HepG2 (cell line): Measurements from ENCODE around the gene HOMEZ. TPM values are rescaled to one million over a fixed set of nuclear protein-coding genes. Genes with fewer than 3 reads are reported as not detected.
A peak's percentile ranks its signal among the peaks of the same experiment; 100 is the strongest.

Experiments used
- ATF4 ChIP-seq, 2 experiments: fragments of 450-650 bp in 1 of 2; sonication (generic) in 1 of 2; formaldehyde crosslinking; IDR thresholded peaks; 2 replicates each; pipeline versions ENCODE4 v1.5.0 to v1.8.0; 2020 to 2022; ENCODE audit warnings: mild to moderate bottlenecking in 1 of 2, missing genetic modification reagents in 1 of 2
- CENPX ChIP-seq: sonication (generic); formaldehyde crosslinking; IDR thresholded peaks from 2 replicates; pipeline ENCODE4 v1.9.0; 2021; ENCODE audit warnings: mild to moderate bottlenecking, missing genetic modification reagents, moderate library complexity
- DZIP1 ChIP-seq: sonication (generic); formaldehyde crosslinking; IDR thresholded peaks from 2 replicates; pipeline ENCODE4 v1.5.0; 2020; ENCODE audit warnings: mild to moderate bottlenecking, missing genetic modification reagents
- ETV5 ChIP-seq: IDR thresholded peaks from 2 replicates; pipeline ENCODE4 v1.6.1; 2018; ENCODE audit warnings: missing biosample characterization, missing genetic modification reagents, inconsistent platforms, borderline replicate concordance
- FUBP1 ChIP-seq: sonication (generic); formaldehyde crosslinking; IDR thresholded peaks from 2 replicates; pipeline ENCODE4 v1.5.1; 2020; ENCODE audit warnings: missing genetic modification reagents, mild to moderate bottlenecking, borderline replicate concordance
- GTF2F1 ChIP-seq: fragments of 150-350 bp; IDR thresholded peaks from 2 replicates; pipeline ENCODE4 v1.6.1; 2014; ENCODE audit warnings: low read length
- HES4 ChIP-seq: sonication (generic); formaldehyde crosslinking; IDR thresholded peaks from 2 replicates; pipeline ENCODE4 v1.9.0; 2021; ENCODE audit warnings: mild to moderate bottlenecking, missing genetic modification reagents, borderline replicate concordance
- MTA3 ChIP-seq: sonication (generic); formaldehyde crosslinking; IDR thresholded peaks from 2 replicates; pipeline ENCODE4 v1.4.0; 2020; ENCODE audit warnings: missing genetic modification reagents
- NAIF1 ChIP-seq: sonication (generic); formaldehyde crosslinking; IDR thresholded peaks from 2 replicates; pipeline ENCODE4 v1.5.0; 2020; ENCODE audit warnings: mild to moderate bottlenecking, missing genetic modification reagents, borderline replicate concordance
- REXO4 ChIP-seq: sonication (generic); formaldehyde crosslinking; IDR thresholded peaks from 2 replicates; pipeline ENCODE4 v1.8.0; 2022; ENCODE audit warnings: missing genetic modification reagents, mild to moderate bottlenecking, borderline replicate concordance
- SALL1 ChIP-seq: sonication (generic); formaldehyde crosslinking; IDR thresholded peaks from 2 replicates; pipeline ENCODE4 v1.8.0; 2022; ENCODE audit warnings: mild to moderate bottlenecking, missing genetic modification reagents
- SMAD1 ChIP-seq: sonication (generic); formaldehyde crosslinking; IDR thresholded peaks from 2 replicates; pipeline ENCODE4 v1.4.0; 2020; ENCODE audit warnings: missing genetic modification reagents, low read depth, mild to moderate bottlenecking, borderline replicate concordance
- THRA ChIP-seq: sonication (generic); formaldehyde crosslinking; IDR thresholded peaks from 2 replicates; pipeline ENCODE4 v1.4.0; 2020; ENCODE audit warnings: missing genetic modification reagents, borderline replicate concordance
- ZMYM2 ChIP-seq: sonication (generic); formaldehyde crosslinking; IDR thresholded peaks from 2 replicates; pipeline ENCODE4 v1.8.0; 2022; ENCODE audit warnings: mild to moderate bottlenecking, missing genetic modification reagents
- ZNF101 ChIP-seq: sonication (generic); formaldehyde crosslinking; IDR thresholded peaks from 2 replicates; pipeline ENCODE4 v1.4.0; 2020; ENCODE audit warnings: mild to moderate bottlenecking, low read depth, missing genetic modification reagents, borderline replicate concordance
- ZNF275 ChIP-seq: sonication (generic); formaldehyde crosslinking; IDR thresholded peaks from 2 replicates; pipeline ENCODE4 v1.8.0; 2022; ENCODE audit warnings: missing genetic modification reagents, mild to moderate bottlenecking, inconsistent platforms, borderline replicate concordance
- ZNF501 ChIP-seq: sonication (generic); formaldehyde crosslinking; IDR thresholded peaks from 2 replicates; pipeline ENCODE4 v1.5.1; 2020; ENCODE audit warnings: mild to moderate bottlenecking, moderate library complexity, missing genetic modification reagents
- ZNF777 ChIP-seq: sonication (generic); formaldehyde crosslinking; IDR thresholded peaks from 2 replicates; pipeline ENCODE4 v1.4.0; 2020; ENCODE audit warnings: missing genetic modification reagents
- polyA plus RNA-seq, 8 experiments: library from polyadenylated mRNA; depleted of rRNA in 3 of 8; stranded (reverse) in 7 of 8; unstranded in 1 of 8; fragments of >200 nt; fragmentation: Illumina TruSeq in 4 of 8; extraction: Trizol in 4 of 8; gene quantifications; 2 replicates each; pipeline versions ENCODE4 v1.2.1 to v1.2.3, GENCODE V29; 2011 to 2016; ENCODE audit warnings: low read depth in 4 of 8, missing spikeins in 1 of 8, mixed read lengths in 1 of 8; ENCODE audit not compliant: insufficient read depth in 1 of 8
- total RNA-seq, 5 experiments: library from RNA; depleted of rRNA; stranded (reverse); fragments of >200 nt; fragmentation: Illumina TruSeq; extraction: Trizol; gene quantifications; 2 replicates each; pipeline ENCODE4 v1.2.3, GENCODE V29; 2016; ENCODE audit warnings: low read depth in 1 of 5

The HOMEZ gene
- total and polyA plus RNA-seq, 2 of the 13 experiments (the other 11 are each of a cell fraction or from before 2014, with no cell fraction given) = 14.5 to 31.8 TPM

GRCh38 chr14:23301288-23301968 lies 15.5 kb upstream of the HOMEZ start (continued):
- TF ChIP-seq SMAD1 = 0 out of 2 replicates have a peak, but pooled peaks have one; percentile 43
- TF ChIP-seq NAIF1 (CRISPR knock-in tag) = no peak
- 0 out of 2 replicates have a peak, but pooled peaks have one; percentile 91 for TF ChIP-seq REXO4 (CRISPR knock-in tag)
- no peak for TF ChIP-seq ATF4 (CRISPR knock-in tag; IDR thresholded peaks at IDR 0.05)
- peak; percentile 81 for TF ChIP-seq THRA (CRISPR knock-in tag)
- TF ChIP-seq SALL1 (CRISPR knock-in tag) = peak; percentile 94
- no peak for TF ChIP-seq CENPX (CRISPR knock-in tag)
- TF ChIP-seq FUBP1 = peak; percentile 93
- TF ChIP-seq DZIP1 (CRISPR knock-in tag) = peak; percentile 16; the same call in 1 of the 2 replicates
- no peak for TF ChIP-seq ZNF501 (CRISPR knock-in tag)
- TF ChIP-seq ZMYM2 (CRISPR knock-in tag) = peak; percentile 87
- TF ChIP-seq ZNF101 (CRISPR knock-in tag) = no peak
- peak; percentile 85 for TF ChIP-seq ZNF777 (CRISPR knock-in tag)
- TF ChIP-seq ZNF275 = no peak
- peak; percentile 78 for TF ChIP-seq HES4 (CRISPR knock-in tag)
- TF ChIP-seq GTF2F1 = no peak; the same call in 1 of the 2 replicates
- TF ChIP-seq MTA3 (CRISPR knock-in tag) = no peak
- TF ChIP-seq ETV5 (CRISPR knock-in tag) = peak; percentile 84
